HG03565 (cell line): ENCODE data around the gene DGKQ.

ENCODE experiments used
- ATAC-seq: cut with Tn5 transposase; IDR thresholded peaks from one replicate; pipeline ENCODE4 v1.9.1; 2021; ENCODE audit warnings: mild to moderate bottlenecking, moderate library complexity; ENCODE audit not compliant: unreplicated experiment

DGKQ gene

GRCh38 chr4:963276-964225 lies 9.8 kb downstream of the DGKQ start:
- no peak for ATAC-seq

DNA sequence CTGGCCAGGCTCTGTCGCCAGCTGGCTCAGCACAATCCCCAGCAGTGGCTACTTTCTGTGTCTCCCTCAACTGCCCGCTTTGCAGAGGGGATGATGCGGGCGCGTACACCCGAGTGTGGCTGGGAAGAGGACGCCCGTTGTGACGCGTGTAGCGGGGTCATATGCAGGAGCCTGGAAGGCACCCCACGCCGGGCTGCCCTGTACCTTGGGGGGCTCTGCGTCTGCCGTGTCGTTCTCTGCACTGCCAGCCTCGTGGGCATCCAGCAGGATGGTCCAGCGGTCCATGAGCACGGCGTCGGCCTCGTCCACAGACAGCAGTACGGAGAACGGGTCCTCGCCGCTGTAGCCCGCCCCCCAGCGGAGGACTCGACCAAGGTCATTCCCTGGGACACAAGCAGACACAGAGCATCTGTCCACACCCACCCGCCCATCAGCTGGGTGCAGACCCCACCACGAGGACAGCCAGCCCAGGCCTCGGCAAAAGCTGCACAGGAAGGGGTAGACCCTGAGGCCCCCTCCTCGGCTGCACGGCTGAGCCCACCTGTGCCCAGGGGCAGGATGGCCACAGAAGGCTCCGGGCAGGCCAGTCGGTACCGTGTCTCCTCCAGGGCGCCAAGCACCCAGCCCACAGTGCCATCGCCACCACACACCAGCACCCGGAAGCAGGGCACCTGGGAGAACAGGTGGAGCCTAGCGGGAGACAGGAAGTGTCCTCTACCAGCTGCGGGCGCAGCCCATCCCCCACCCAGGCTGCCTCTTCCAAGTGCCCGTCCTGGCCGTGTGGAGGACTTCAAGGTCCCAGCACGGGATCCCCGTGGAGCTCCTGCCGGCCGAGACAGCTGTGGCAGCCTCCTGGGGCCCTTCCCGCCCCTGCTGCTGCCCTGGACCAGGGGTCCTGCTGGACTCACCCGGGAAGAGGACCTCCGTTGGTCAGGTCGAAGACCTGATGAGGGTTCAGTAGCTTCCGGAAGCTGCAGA lies 10.8 kb downstream of the DGKQ start:
- no peak for ATAC-seq

DNA sequence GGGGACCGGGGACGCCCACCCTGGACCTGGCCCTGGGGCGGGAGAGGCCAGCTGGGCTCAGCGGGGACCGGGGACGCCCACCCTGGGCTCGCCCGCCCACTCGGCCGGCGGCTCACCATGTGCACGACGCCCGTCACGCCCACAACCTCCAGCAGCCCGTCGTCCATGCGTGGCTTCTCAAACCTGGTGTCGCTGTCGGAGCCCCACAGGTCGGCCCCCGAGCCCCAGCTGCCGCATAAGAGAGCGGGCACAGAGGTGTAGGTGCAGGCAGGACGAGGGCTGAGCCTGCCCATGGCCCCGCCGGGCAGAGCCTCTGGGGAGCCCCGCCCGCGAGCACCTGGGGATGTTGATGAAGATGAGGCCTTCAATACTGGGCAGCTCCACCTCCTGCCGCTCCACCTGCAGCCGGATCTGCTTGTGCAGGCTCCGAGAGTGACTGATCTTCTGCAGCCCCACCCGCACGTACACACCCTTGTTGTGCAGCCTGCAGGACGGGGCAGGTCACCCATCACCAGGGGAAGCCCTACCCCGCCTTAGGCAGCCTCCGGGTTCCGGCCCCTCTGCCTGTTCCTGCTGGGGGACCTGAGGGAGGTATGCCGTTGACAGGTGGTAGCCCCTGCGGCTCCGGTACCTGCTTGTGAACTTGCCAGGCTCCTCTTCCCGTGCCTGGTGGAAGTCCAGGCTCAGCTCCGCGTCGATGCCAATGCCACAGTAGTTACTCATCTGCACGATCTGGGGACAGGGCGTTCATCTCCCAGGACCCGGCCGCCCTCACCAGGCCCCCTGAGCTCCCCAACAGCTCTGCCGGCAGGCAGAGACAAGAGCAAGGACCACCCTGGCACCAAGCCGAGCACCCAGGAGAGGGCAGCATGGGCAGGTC lies 11.8 kb downstream of the DGKQ start:
- ATAC-seq = no peak

DNA sequence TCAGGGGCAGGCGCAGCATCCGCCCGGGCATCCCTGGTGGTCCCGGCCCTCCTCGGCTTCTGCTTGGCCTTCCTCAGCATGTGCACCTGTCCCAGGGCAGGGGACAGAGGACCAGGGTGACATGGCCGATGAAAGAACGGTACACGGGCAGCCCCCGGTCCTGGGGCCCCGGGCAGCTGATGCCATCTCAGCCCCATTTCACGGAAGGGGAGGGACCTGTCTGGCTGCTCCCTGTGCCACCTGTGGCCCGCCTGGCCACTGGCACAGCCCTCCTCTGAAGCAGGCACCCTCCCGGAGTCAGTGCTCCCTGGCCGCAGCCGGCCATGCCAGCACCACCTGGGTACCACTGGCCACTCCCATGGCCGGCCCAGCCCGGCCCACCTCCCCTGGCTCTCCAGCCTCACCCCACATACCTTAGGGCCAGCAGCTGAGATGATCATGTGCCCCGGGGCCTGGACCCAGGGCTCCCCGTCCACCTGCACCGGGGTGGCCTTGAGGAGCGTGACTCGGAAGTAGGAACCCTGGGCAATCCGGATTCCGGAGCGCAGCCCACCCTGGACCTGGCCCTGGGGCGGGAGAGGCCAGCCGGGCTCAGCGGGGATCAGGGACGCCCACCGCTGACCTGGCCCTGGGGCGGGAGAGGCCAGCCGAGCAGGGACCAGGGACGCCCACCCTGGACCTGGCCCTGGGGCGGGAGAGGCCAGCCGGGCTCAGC lies 12.6 kb downstream of the DGKQ start:
- ATAC-seq = no peak

DNA sequence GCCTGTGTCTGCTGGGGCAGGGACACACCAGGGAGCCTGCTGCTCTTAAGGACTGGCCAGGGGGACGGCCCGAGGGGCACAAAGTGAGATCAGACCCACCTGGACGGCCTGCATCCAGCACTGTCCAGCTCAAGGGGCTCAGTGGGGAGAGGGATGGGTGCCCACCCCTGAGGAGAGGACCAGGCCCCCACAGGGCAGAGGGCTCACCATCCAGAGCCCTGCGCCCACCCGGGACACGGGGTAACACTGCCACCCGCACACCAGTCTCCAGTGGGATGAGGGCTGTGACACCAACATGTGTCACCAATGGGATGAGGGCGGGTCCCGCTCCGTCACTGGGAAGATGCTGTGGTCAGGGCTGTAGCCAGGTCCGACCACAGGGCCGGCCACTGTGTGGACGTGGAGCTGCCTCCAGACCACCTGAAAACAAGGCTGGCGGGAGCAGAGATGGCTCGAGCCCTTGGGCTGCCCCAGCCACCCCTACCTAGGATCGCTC lies 13.2 kb downstream of the DGKQ start:
- no peak for ATAC-seq

- no peak for ATAC-seq
Measured at GRCh38 chr4:959338-960139, 13.8 kb downstream of the DGKQ start.

DNA sequence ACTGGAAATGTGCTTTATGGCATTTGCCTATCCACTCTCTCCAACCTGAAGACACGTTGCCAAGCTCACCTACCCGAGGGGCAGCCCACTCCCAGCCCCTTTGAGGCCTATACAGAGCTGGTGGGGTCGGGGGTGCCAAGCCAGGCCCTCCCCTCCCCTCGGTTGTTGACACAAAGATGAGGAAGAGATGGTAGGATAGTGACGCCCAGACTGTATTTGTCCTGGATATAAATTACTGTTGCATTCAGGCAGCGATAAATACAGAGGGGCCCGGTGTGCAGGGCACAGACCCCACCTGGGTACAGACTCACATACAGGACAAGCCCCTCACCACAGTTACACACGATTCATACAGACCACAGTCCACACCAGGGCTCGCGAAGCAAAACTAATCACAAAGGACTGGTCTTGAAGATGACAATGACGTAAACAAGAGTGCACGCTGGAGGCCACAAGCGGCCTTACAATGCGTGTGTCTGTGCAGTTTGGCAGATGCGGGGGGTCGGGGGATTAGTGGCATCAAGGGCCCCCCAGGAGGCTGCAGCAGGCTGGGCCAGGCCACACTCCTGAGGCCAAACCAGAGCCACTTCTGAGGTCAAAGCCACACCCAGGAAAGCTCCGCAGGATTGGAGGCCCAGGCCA lies 14.6 kb downstream of the DGKQ start:
- ATAC-seq = no peak

DNA sequence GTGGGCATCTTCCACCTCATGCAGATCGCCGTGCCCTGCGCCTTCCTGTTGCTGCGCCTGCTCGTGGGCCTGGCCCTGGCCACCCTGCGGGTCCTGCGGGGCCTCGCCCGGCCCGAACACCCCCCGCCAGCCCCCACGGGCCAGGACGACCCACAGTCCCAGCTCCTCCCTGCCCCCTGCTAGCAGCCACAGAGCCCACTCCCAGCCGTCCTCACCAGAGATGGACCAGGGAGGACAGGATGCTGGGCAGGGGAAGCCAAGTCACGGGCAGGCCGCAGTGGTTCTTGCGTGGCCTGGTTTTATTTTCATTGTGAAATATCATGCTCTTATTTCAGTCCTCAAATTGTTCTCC lies 15.1 kb downstream of the DGKQ start:
- ATAC-seq = no peak

DNA sequence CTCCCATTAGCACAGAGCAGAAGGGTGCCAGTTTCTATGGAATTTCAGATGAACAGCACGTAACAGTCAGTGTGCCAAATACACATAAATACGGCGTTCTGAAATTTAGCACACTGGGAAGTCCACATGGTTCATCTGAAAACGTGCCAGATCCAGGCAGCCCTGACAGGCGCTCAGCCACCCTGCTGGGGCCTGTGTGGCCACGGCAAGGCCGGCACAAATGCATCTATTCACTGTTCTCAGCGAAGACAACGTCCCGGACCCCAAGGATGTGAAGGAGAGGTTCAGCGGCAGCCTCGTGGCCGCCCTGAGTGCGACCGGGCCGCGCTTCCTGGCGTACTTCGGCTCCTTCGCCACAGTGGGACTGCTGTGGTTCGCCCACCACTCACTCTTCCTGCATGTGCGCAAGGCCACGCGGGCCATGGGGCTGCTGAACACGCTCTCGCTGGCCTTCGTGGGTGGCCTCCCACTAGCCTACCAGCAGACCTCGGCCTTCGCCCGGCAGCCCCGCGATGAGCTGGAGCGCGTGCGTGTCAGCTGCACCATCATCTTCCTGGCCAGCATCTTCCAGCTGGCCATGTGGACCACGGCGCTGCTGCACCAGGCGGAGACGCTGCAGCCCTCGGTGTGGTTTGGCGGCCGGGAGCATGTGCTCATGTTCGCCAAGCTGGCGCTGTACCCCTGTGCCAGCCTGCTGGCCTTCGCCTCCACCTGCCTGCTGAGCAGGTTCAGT lies 15.6 kb downstream of the DGKQ start:
- no peak for ATAC-seq

DNA sequence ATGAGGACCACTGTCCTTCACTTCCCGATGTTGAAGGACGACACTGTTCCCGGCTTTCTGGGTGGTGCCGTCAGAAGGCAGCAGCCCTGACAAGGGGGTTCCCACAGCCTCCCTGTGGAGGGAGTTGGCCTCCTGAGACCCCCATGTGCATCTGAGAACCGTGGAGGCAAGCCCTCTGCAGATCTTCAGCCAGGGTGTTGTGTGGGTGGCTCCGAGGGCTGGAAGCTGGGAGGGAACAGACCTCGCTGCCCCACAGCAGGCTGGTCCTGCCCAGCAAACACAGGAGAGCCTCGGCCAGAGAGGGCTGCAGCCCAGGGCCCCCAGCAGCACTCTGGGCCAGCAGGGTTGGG lies 16.2 kb downstream of the DGKQ start:
- ATAC-seq = no peak

DNA sequence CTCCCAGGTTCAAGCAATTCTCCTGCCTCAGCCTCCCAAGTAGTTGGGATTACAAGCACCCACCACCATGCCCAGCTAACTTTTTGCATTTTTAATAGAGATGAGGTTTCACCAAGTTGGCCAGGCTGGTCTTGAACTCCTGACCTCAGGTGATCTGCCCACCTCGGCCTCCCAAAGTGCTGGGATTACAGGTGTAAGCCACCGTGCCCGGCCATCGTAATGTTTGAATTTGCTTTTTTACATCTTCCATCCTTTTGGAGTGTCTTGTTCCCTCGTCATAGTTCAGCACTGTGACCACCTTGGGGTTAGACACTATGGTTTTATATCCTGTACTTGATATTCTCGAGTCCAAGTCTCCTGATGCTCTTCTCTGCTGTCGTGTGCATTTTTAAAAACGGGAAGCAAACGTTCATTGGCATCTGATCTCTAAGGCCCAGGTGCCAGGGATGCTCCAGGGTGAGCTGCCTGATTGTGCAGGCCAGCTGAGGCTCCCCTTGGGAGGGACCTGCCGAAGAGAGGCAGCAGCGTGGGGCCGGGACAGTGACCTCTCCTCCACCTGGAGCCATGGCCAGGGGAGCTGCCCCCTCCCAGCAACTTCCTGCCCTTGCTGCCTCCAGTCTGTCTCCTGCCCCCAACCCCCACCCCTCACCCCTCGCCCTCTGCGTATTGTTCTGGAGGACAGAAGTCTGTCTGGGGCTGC lies 16.7 kb downstream of the DGKQ start:
- no peak for ATAC-seq

GRCh38 chr4:955931-956381 lies 17.4 kb downstream of the DGKQ start:
- no peak for ATAC-seq

DNA sequence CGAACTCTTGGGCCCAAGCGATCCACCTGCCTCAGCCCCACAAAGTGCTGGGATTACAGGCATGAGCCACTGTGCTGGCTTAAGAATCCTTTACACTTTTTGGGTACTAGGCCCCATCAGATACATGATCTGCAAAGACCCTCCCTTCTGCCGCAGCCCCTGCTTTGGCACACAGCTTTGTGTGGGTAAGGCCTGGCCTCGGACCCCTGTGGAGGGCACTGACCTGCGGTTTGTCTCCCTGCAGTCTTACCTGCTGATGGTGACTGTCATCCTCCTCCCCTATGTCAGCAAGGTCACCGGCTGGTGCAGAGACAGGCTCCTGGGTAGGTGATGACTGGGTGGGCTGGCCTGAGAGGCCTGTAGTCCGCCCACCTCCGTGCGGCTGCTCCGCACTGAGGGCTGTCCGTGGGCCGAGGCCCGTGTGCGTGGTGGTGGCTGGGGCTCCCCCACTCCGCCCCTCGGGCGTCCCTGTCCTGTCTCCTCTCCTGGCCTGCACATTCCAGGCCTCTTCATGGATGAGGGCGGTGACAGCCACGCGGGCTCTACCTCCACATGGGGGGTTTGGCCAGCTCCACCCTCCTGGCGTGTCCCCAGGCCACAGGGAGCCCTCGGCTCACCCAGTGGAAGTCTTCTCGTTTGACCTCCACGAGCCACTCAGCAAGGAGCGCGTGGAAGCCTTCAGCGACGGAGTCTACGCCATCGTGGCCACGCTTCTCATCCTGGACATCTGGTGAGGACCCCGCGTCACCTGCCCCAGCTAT lies 18.0 kb downstream of the DGKQ start:
- ATAC-seq = no peak

DNA sequence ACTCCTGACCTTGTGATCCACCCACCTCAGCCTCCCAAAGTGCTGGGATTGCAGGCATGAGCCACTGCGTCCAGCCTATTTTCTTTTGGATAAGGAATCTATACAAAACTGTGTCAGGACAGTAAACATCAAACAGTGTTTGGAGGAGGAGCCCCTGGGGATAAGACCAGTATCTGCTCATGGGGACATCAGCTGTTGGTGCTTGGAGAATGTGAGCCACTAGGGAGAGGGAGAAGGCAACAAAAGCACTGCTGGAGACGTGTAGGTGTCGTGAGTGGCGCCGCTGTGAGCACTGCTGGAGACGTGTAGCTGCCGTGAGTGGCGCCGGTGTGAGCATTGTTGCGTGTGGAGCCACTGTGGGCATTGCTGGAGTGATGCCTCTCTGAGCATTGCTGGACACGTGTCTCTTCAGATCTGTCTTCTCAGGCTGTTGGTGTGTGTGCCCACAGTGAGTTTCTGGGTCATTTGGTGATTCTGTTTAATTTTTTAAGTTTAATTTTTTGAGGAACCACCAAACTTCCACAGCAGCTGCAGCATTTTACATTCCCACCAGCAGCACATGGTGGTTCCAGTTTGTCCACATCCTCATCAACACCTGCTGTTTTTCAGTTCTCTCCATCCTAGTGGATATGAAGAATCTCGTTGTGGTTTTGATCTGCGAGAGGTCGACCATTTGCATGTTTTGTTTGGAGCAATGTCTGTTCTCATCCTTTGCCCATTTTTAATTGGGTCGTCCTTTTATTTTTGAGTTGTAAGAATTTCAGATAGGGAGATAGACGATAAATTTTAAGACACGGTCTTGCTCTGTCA lies 19.0 kb downstream of the DGKQ start:
- no peak for ATAC-seq

GRCh38 chr4:953574-953915 lies 19.8 kb downstream of the DGKQ start:
- no peak for ATAC-seq
